HG03520 (cell line): ENCODE data around the gene SETD2.

Experiments
- ATAC-seq: cut with Tn5 transposase; IDR thresholded peaks from one replicate; pipeline ENCODE4 v1.9.1; 2021; ENCODE audit warnings: mild to moderate bottlenecking, moderate library complexity; ENCODE audit not compliant: unreplicated experiment

SETD2 gene

GRCh38 chr3:47012342-47013230 lies 151.3 kb downstream of the SETD2 start:
- no peak for ATAC-seq

DNA sequence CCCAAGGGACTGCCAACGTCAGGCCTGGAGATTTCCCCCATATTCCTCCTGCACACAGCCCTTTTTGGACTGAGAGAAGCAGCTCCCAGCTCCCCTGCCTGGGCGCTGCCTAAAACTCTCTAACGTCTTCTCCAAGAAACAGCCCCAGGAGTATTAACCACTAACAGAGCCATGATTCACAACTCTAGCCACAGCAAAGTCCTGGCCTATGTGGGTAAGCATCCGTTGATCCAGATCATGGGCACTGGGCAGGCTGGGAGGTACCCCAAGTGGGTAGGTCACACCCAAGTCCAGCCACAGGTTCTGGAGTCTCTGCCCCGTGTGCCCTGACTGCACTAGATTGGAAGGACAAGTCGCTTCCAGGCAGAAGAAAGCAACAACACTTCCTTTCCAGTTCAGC lies 152.5 kb downstream of the SETD2 start:
- ATAC-seq: no peak

- no peak for ATAC-seq
These were observed 153.0 kb downstream of the SETD2 start for GRCh38 chr3:47010910-47011309.

DNA sequence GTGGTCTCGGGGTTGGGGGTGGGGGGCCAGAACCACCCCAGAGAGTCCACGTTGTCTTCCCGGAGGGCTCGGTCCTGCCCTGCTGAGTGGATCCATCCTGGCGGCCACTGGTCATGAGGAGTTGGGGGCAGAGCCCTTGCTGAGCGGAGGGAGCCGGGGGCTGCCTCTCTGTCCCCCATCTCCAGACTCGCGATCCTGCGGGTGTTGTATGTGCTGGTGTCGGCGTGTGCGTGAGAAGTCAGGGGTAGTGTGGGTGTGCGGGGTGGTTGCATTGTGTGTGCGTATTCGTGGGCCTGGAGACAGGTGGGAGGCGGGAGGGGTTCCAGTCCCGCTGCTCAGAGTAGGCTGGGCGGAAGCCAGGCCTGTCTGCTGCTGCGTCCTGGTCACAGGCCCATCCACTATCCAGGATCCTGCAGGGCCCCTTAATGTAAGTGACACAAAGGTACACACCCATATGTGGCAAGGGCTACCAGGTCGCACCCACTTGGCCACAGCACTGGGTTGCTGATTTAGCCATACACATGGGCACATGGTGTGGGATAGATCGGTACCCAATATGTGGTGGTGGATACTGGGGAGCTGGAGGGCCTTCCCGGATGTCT lies 153.7 kb downstream of the SETD2 start:
- no peak for ATAC-seq

GRCh38 chr3:47009225-47010110 lies 154.4 kb downstream of the SETD2 start:
- ATAC-seq: peak; percentile 63

GRCh38 chr3:47008851-47009224 lies 155.1 kb downstream of the SETD2 start:
- ATAC-seq: no peak

DNA sequence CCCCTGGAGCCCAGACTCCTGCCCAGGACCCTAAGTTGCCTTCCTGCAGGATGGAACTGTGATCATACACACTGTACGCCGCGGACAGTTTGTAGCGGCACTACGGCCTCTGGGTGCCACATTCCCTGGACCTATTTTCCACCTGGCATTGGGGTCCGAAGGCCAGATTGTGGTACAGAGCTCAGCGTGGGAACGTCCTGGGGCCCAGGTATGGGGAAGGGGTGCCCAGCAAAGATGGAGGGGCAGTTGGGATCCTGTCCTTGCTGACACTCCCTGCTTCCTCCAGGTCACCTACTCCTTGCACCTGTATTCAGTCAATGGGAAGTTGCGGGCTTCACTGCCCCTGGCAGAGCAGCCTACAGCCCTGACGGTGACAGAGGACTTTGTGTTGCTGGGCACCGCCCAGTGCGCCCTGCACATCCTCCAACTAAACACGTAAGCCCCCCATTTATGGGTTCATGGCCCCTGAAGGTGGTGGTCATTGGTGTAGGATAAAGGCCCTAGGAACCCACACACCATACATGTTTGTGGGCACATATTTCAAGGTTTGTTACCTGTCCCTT lies 155.6 kb downstream of the SETD2 start:
- ATAC-seq: no peak

DNA sequence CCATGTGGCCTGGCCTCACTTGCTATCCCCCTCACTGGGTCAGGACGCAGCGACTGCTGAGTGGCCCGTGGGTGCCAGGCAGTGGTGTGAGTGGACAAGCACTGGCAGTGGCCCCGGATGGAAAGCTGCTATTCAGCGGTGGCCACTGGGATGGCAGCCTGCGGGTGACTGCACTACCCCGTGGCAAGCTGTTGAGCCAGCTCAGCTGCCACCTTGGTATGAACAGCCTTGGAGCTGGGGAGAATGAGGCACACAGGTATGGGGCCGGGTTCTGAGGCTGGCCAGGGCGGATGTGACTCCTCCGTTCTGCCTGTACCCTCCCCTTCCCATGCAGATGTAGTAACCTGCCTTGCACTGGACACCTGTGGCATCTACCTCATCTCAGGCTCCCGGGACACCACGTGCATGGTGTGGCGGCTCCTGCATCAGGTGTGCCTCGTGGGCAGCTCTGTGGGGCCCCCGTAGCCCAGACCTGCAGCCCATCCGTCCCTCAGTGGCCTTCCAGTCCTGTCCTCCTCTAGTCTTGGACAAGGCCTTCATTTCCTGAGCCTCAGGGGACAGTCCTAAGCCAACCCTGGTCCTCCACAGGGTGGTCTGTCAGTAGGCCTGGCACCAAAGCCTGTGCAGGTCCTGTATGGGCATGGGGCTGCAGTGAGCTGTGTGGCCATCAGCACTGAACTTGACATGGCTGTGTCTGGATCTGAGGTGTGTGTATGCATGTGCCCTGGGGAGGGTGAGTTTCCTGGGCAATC lies 156.3 kb downstream of the SETD2 start:
- ATAC-seq: no peak

DNA sequence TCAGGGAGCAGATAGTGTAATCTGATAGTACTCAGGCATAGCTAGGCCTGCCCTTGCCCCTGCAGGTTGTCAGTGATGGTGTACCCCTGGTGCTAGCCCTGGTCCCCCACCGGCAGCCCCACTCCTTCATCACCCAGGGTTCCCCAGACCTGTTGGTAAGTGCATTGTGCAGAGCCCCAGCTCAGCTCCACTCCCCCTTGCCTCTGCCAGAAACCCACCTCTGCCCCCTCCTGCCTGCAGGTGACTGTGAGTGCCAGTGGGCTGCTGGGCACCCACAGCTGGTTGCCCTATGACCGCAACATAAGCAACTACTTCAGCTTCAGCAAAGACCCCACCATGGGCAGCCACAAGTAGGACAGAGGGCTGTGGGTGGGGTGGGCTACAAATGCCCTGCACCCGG lies 156.9 kb downstream of the SETD2 start:
- ATAC-seq: no peak

DNA sequence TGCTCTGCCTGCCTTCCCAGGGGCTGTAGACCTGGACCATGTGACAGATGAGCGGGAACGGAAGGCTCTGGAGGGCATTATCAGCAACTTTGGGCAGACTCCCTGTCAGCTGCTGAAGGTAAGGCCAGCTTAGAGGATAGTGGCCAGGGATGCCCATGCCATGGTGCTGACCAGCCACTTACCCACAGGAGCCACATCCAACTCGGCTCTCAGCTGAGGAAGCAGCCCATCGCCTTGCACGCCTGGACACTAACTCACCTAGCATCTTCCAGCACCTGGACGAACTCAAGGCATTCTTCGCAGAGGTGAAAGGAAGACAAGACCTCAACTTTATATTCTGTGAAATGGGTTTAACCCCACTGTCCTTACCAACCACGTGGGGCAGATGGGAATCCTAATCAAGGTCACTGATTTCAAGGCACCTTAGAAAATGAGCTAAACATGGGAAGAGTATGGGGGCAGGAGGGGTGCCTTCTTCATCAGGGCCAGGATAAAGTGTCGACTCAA lies 157.7 kb downstream of the SETD2 start:
- ATAC-seq: no peak

GRCh38 chr3:47005212-47006144 lies 158.4 kb downstream of the SETD2 start:
- ATAC-seq: no peak

DNA sequence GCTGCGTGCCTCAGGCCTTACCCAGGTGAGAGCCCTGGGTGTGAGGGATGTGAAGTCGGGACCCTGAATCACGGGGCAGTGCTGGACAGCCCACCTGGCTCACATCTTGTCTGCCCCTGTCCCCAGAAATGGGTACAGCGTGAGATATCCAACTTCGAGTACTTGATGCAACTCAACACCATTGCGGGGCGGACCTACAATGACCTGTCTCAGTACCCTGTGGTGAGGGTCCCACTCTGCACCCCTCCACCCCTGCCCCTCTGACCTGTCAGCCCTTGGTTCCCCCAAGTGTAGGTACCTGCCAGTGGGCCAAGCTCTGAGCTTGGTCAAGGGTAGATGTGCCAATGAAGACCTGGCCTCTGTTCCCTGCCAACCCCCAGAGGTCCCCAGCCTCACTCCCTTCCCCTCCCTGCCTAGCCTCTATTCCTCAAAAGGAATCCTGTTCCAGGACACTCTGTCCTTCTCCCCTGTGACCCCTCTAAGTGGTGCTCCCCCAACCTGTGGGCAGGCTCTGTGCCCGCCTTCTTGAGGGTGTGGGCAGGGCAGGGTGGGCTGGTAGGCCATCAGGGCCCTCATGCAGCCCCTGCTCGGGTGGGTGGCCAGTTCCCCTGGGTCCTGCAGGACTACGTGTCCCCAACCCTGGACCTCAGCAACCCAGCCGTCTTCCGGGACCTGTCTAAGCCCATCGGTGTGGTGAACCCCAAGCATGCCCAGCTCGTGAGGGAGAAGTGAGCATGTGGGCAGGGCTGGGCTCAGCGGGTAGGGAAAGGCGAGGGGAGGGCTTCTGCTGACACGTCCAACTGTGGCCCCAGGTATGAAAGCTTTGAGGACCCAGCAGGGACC lies 159.3 kb downstream of the SETD2 start:
- ATAC-seq: no peak

- ATAC-seq: no peak
These were observed 160.2 kb downstream of the SETD2 start for GRCh38 chr3:47003461-47004368.

GRCh38 chr3:47003056-47003410 lies 160.9 kb downstream of the SETD2 start:
- ATAC-seq: no peak

DNA sequence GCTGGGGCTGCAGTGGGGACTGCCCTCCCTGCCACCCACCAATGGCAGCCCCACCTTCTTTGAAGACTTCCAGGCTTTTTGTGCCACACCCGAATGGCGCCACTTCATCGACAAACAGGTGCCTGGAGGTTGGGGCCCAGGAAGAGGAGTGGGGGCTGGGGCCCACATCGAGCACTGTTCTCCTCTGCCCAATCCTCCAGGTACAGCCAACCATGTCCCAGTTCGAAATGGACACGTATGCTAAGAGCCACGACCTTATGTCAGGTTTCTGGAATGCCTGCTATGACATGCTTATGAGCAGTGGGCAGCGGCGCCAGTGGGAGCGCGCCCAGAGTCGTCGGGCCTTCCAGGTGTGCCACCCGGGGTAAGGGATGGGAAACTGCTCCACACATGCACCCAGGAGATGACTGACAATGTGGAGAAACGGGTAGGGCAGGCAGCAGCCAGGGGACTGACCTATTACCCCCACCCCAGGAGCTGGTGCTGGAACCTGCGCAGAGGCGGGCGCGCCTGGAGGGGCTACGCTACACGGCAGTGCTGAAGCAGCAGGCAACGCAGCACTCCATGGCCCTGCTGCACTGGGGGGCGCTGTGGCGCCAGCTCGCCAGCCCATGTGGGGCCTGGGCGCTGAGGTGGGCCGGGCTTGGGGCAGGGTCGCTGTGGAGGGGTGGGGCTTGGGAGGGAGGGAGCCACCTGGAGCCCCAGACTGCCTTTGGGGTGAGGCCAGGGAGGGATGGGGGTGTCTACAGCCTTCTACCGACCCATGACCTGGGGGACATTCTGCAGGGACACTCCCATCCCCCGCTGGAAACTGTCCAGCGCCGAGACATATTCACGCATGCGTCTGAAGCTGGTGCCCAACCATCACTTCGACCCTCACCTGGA lies 161.5 kb downstream of the SETD2 start:
- ATAC-seq: no peak

- no peak for ATAC-seq
These were observed 162.2 kb downstream of the SETD2 start for GRCh38 chr3:47001731-47002170.
